ENCODE measurements around the gene WRNIP1.

WRNIP1 gene

GRCh38 chr6:2810092-2810671 lies 45.0 kb downstream of the WRNIP1 start:
- no peak for DNase-seq

- no peak for DNase-seq
These were observed 47.5 kb downstream of the WRNIP1 start for GRCh38 chr6:2812695-2813094.

GRCh38 chr6:2816158-2816557 lies 51.0 kb downstream of the WRNIP1 start:
- DNase-seq, result no peak

- no peak for DNase-seq
These were observed 52.8 kb downstream of the WRNIP1 start for GRCh38 chr6:2817903-2818443.

- DNase-seq, result peak; percentile 20
These were observed 53.4 kb downstream of the WRNIP1 start for GRCh38 chr6:2818593-2818992.

- DNase-seq, result no peak
These were observed 53.9 kb downstream of the WRNIP1 start for GRCh38 chr6:2819115-2819514.

- no peak for DNase-seq
These were observed 54.8 kb downstream of the WRNIP1 start for GRCh38 chr6:2819978-2820377.

- DNase-seq, result no peak
These were observed 55.2 kb downstream of the WRNIP1 start for GRCh38 chr6:2820415-2820814.

- no peak for DNase-seq
These were observed 56.4 kb downstream of the WRNIP1 start for GRCh38 chr6:2821554-2821953.

GRCh38 chr6:2823104-2823850 lies 58.1 kb downstream of the WRNIP1 start:
- no peak for DNase-seq

- DNase-seq, result no peak
These were observed 60.9 kb downstream of the WRNIP1 start for GRCh38 chr6:2826131-2826530.

- DNase-seq, result no peak
These were observed 61.9 kb downstream of the WRNIP1 start for GRCh38 chr6:2827142-2827541.

GRCh38 chr6:2828629-2829028 lies 63.4 kb downstream of the WRNIP1 start:
- DNase-seq, result no peak

- no peak for DNase-seq
These were observed 64.1 kb downstream of the WRNIP1 start for GRCh38 chr6:2829253-2829652.

- DNase-seq, result no peak
These were observed 65.0 kb downstream of the WRNIP1 start for GRCh38 chr6:2830183-2830582.

GRCh38 chr6:2831392-2831791 lies 66.2 kb downstream of the WRNIP1 start:
- no peak for DNase-seq

GRCh38 chr6:2834262-2834661 lies 69.1 kb downstream of the WRNIP1 start:
- no peak for DNase-seq
